Measurements from ENCODE around the gene JMJD8.

GRCh38 chr16:680625-680945, 3.5 kb downstream of the JMJD8 start:
- no peak for TF ChIP-seq POLR2A (IDR thresholded peaks at IDR 0.05)
- TF ChIP-seq, protein P1, sequence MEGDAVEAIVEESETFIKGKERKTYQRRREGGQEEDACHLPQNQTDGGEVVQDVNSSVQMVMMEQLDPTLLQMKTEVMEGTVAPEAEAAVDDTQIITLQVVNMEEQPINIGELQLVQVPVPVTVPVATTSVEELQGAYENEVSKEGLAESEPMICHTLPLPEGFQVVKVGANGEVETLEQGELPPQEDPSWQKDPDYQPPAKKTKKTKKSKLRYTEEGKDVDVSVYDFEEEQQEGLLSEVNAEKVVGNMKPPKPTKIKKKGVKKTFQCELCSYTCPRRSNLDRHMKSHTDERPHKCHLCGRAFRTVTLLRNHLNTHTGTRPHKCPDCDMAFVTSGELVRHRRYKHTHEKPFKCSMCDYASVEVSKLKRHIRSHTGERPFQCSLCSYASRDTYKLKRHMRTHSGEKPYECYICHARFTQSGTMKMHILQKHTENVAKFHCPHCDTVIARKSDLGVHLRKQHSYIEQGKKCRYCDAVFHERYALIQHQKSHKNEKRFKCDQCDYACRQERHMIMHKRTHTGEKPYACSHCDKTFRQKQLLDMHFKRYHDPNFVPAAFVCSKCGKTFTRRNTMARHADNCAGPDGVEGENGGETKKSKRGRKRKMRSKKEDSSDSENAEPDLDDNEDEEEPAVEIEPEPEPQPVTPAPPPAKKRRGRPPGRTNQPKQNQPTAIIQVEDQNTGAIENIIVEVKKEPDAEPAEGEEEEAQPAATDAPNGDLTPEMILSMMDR (IDR thresholded peaks at IDR 0.05): no peak

Measured in thyroid gland (tissue), 4 donors.